ENCODE results near the gene OVOL1.

DNA sequence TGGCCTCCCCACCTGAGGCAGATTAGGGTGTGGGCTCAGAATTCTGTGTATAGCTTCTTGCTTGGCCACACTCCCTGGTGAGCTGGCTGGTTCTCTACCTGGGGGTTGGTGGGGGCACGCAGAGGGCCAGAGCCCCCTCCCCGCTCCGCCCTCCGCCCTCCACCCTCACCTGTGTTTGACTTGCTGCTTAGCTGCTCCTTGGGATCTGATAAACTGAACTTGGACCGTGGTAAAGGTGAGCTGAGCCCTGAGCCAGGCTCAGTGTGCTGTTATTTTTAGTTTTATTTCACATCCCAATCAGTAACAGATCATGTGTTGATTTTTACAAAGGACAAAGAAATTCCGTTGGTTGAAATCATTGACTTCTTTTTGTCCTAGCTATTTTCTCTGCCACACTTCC, 2.0 kb downstream of the OVOL1 start:
- TF ChIP-seq EP300 (IDR thresholded peaks at IDR 0.05) (no peak), POLR2A (IDR thresholded peaks at IDR 0.05) (no peak)
- TF ChIP-seq, protein P1, sequence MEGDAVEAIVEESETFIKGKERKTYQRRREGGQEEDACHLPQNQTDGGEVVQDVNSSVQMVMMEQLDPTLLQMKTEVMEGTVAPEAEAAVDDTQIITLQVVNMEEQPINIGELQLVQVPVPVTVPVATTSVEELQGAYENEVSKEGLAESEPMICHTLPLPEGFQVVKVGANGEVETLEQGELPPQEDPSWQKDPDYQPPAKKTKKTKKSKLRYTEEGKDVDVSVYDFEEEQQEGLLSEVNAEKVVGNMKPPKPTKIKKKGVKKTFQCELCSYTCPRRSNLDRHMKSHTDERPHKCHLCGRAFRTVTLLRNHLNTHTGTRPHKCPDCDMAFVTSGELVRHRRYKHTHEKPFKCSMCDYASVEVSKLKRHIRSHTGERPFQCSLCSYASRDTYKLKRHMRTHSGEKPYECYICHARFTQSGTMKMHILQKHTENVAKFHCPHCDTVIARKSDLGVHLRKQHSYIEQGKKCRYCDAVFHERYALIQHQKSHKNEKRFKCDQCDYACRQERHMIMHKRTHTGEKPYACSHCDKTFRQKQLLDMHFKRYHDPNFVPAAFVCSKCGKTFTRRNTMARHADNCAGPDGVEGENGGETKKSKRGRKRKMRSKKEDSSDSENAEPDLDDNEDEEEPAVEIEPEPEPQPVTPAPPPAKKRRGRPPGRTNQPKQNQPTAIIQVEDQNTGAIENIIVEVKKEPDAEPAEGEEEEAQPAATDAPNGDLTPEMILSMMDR (IDR thresholded peaks at IDR 0.05), result no peak

Measured in gastroesophageal sphincter (tissue), 3 donors.